IgD-negative memory B cell (primary cell): ENCODE results near the gene SLC12A4. TPM values are rescaled to one million over a fixed set of nuclear protein-coding genes. Genes with fewer than 3 reads are reported as not detected.

Experiments used
- polyA plus RNA-seq: library from polyadenylated mRNA; unstranded; fragments of 300-500 nt; fragmentation: Illumina TruSeq; gene quantifications from one replicate; pipeline ENCODE4 v1.2.3, GENCODE V29; 2021

The SLC12A4 gene
- polyA plus RNA-seq, 1 donor from 2014 or later = 3.9 TPM

Other genes with a start within 250 kb of the SLC12A4 start
- 13.4 TPM for gene GFOD2, start 249.3 kb downstream of the SLC12A4 start, polyA plus RNA-seq
- gene RANBP10, start 162.1 kb downstream of the SLC12A4 start, polyA plus RNA-seq = 10.9 TPM
- gene TSNAXIP1, start 161.7 kb downstream of the SLC12A4 start, polyA plus RNA-seq = not detected
- gene THAP11, start 126.3 kb downstream of the SLC12A4 start, polyA plus RNA-seq = 101 TPM
- 111 TPM for gene NUTF2, start 121.7 kb downstream of the SLC12A4 start, polyA plus RNA-seq
- 13.4 TPM for gene CENPT, start 120.9 kb downstream of the SLC12A4 start, polyA plus RNA-seq
- 18.6 TPM for gene EDC4, start 95.6 kb downstream of the SLC12A4 start, polyA plus RNA-seq
- gene NRN1L, start 83.8 kb downstream of the SLC12A4 start, polyA plus RNA-seq = 0.95 TPM
- gene PSKH1, start 75.4 kb downstream of the SLC12A4 start, polyA plus RNA-seq = 22.4 TPM
- 2.1 TPM for gene CTRL, start 36.8 kb downstream of the SLC12A4 start, polyA plus RNA-seq
- gene PSMB10, start 31.8 kb downstream of the SLC12A4 start, polyA plus RNA-seq = 510 TPM
- 0.81 TPM for gene LCAT, start 24.5 kb downstream of the SLC12A4 start, polyA plus RNA-seq
- not detected for gene DPEP3, start 11.9 kb upstream of the SLC12A4 start, polyA plus RNA-seq
- gene DPEP2, start 30.8 kb upstream of the SLC12A4 start, polyA plus RNA-seq = 45.3 TPM
- not detected for gene DPEP2NB, start 47.3 kb upstream of the SLC12A4 start, polyA plus RNA-seq
- 35.8 TPM for gene DDX28, start 54.6 kb upstream of the SLC12A4 start, polyA plus RNA-seq
- gene DUS2, start 54.6 kb upstream of the SLC12A4 start, polyA plus RNA-seq = 68.3 TPM
- gene NFATC3, start 116.7 kb upstream of the SLC12A4 start, polyA plus RNA-seq = 47.2 TPM